Prostate gland (tissue), 2 donors: Measurements from ENCODE around the gene ZNF273. TPM values are rescaled to one million over a fixed set of nuclear protein-coding genes. Genes with fewer than 3 reads are reported as not detected.
A peak's percentile ranks its signal among the peaks of the same experiment; 100 is the strongest.

Experiments used
- DNase-seq: peaks from one replicate; pipeline ENCODE4 v3.0.0-alpha.2; 2019; ENCODE audit warnings: low spot score
- H3K27ac ChIP-seq, 2 donors: fragments of 200-600 bp; sonication (generic); 2 replicates each; pipeline ENCODE4 v1.5.1; 2017 to 2019
- H3K27me3 ChIP-seq: fragments of 200-600 bp; sonication (generic); replicated peaks from 2 replicates; pipeline ENCODE4 v1.5.1; 2019; ENCODE audit not compliant: insufficient read depth
- H3K36me3 ChIP-seq, 2 donors: fragments of 200-600 bp; sonication (generic); 1 replicate in 1 of 2; 2 replicates in 1 of 2; pipeline versions ENCODE4 v1.5.1 to v1.8.1; 2017 to 2019
- H3K4me1 ChIP-seq: fragments of 200-600 bp; sonication (generic); replicated peaks from 2 replicates; pipeline ENCODE4 v1.5.1; 2019
- H3K4me3 ChIP-seq, 2 donors: fragments of 200-600 bp; sonication (generic); 2 replicates each; pipeline ENCODE4 v1.5.1; 2017 to 2019
- H3K9me3 ChIP-seq: fragments of 200-600 bp; sonication (generic); 2 replicates; pipeline ENCODE4 v1.5.1; 2017
- CTCF ChIP-seq, 4 experiments: fragments of 200-600 bp in 2 of 4; fragments of 450-650 bp in 2 of 4; sonication (generic) in 2 of 4; IDR thresholded peaks; 1 replicate in 3 of 4; 2 replicates in 1 of 4; pipeline ENCODE4 v1.5.1; 2016 to 2019; ENCODE audit warnings: antibody characterized with exemption in 4 of 4, mild to moderate bottlenecking in 2 of 4, moderate library complexity in 2 of 4
- POLR2A ChIP-seq: fragments of 450-650 bp; IDR thresholded peaks from one replicate; pipeline ENCODE4 v1.6.1; 2016; ENCODE audit warnings: antibody characterized with exemption, mild to moderate bottlenecking
- POLR2AphosphoS5 ChIP-seq: sonication (generic); formaldehyde crosslinking; IDR thresholded peaks from one replicate; pipeline ENCODE4 v1.6.1; 2017; ENCODE audit warnings: antibody characterized with exemption
- WGBS: methylation state at CpG from one replicate; pipeline ENCODE4 v1.1.5; 2018; 5-methylcytosine and 5-hydroxymethylcytosine counted together
- intact Hi-C: fragments of 100-400 bp; cut with DNase I; formaldehyde crosslinking; loops from one replicate; pipeline ENCODE4 v1.14.2; 2022
- total RNA-seq, 2 donors: library from RNA; depleted of rRNA; stranded (reverse); fragments of >200 nt; gene quantifications; one replicate each; pipeline ENCODE4 v1.1.0, GENCODE V29; 2016

ZNF273 gene
- total RNA-seq, 2 donors from 2014 or later = 9.7 to 11.5 TPM

DNA sequence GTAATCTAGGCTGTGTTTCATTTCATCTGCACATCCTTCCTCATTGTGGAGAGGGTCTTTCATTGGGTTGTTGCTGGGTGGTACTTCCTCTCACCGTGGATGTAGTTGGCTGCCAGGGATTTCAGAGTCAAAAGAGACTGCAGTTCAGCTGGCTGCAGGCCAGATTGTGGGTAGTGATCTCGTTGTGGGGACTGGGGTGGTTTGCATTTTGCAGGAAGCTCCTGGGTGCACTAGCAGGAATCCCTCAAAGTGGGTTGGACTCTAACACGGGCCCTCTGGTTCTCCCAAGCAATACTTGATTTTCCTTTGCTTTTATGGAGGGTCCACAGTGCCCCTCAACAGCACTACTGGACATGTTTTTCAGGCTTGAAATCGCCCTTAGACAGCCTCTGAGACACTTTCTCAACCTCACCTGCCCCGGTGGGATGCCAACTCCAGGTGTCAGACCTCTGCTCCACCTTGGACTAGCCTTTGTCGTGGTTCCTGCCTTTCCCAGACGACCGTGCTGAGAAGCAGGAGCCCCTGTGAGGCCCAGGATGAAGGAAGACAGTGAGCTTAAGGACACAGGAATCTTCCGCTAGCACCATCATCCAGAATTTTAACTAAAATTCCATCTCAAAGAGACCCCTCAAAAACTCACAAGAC lies 23.9 kb upstream of the ZNF273 start:
- Histone ChIP-seq H3K4me3 (no peak overlapping the region), H3K27me3 (no peaks in the 10 kb centered on the region), H3K27ac (no peak overlapping the region), H3K9me3 (no peaks in the 10 kb centered on the region), H3K4me1 (no peaks in the 10 kb centered on the region), H3K36me3 (no peaks in the 10 kb centered on the region)
- DNase-seq = no peak
- TF ChIP-seq CTCF (IDR thresholded peaks at IDR 0.05) (no peak), POLR2A (no peak), POLR2AphosphoS5 (no peak)
- intact Hi-C loops = no loop called here
- 83% methylated on average over 9 of the region's 9 CpGs for WGBS

DNA sequence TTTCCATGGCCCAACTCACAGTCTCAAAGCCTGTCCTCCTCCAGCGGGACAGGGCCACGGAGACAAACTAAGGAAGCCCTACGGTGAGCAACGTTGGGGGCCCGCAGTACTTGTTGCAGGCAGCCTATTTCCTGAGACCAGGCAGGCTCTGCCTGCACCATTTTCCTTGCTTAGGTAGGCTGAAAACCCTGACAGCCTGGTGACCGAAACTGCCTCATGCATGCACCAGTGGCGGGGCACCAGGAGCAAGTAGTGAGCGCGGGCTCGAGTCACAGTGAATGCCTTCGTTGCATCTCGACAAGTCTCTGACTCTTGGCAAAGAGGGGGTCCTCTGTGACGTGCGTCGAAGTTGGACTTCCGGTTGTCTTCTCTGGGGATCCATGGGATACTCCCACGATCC lies 23.3 kb upstream of the ZNF273 start:
- no peaks in the 10 kb centered on the region for H3K9me3 ChIP-seq
- no peak overlapping the region for H3K4me3 ChIP-seq
- 95% methylated on average over 17 of the region's 17 CpGs for WGBS
- no peaks in the 10 kb centered on the region for H3K27me3 ChIP-seq
- no peak for DNase-seq
- no peaks in the 10 kb centered on the region for H3K36me3 ChIP-seq
- H3K4me1 ChIP-seq = no peaks in the 10 kb centered on the region
- TF ChIP-seq POLR2A = no peak
- no peak for TF ChIP-seq POLR2AphosphoS5
- TF ChIP-seq CTCF (IDR thresholded peaks at IDR 0.05) = no peak
- intact Hi-C loops = no loop called here
- H3K27ac ChIP-seq = no peak overlapping the region

GRCh38 chr7:64880322-64881297 lies 22.5 kb upstream of the ZNF273 start:
- WGBS = 97% methylated on average over 38 of the region's 38 CpGs
- DNase-seq = no peak
- no peaks in the 10 kb centered on the region for H3K27me3 ChIP-seq
- intact Hi-C loops = no loop called here
- no peaks in the 10 kb centered on the region for H3K36me3 ChIP-seq
- TF ChIP-seq POLR2AphosphoS5 (no peak), CTCF (IDR thresholded peaks at IDR 0.05) (no peak), POLR2A (no peak)
- no peaks in the 10 kb centered on the region for H3K4me1 ChIP-seq
- H3K27ac ChIP-seq = no peak overlapping the region
- H3K4me3 ChIP-seq = no peak overlapping the region
- H3K9me3 ChIP-seq = no peaks in the 10 kb centered on the region

GRCh38 chr7:64881461-64882287 lies 21.4 kb upstream of the ZNF273 start:
- no peak for DNase-seq
- Histone ChIP-seq H3K36me3 (no peaks in the 10 kb centered on the region), H3K27me3 (no peaks in the 10 kb centered on the region), H3K4me3 (peak overlapping the region; percentile 38 to 41), H3K4me1 (no peaks in the 10 kb centered on the region), H3K9me3 (no peaks in the 10 kb centered on the region), H3K27ac (no peak overlapping the region)
- intact Hi-C loops = no loop called here
- 82% methylated on average over 25 of the region's 26 CpGs for WGBS
- TF ChIP-seq POLR2AphosphoS5 (no peak), POLR2A (no peak)
